Cortex of kidney (tissue), 1 donor: Measurements from ENCODE around the gene HOTAIR.

Experiments used
- DNase-seq: peaks from one replicate; lab custom pipeline; 2025; lab: John Stamatoyannopoulos, UW

Gene HOTAIR

GRCh38 chr12:53975479-53976152 is 862 bp upstream of the HOTAIR start:
- DNase-seq, result no peak

GRCh38 chr12:53975064-53975471 is 314 bp upstream of the HOTAIR start:
- DNase-seq, result no peak

GRCh38 chr12:53973236-53974042 is 1.3 kb downstream of the HOTAIR start:
- no peak for DNase-seq

- no peak for DNase-seq
Measured at GRCh38 chr12:53972722-53973235, 2.0 kb downstream of the HOTAIR start, which contains the start of gene HOXC11. HOXC11 (plus strand) TSS chr12:53973126; CDS start chr12:53973242, 116 bp downstream.

- DNase-seq, result no peak
Measured at GRCh38 chr12:53972152-53972702, 2.5 kb downstream of the HOTAIR start.

- DNase-seq, result no peak
Measured at GRCh38 chr12:53971686-53972085, 3.1 kb downstream of the HOTAIR start.

- DNase-seq, result no peak
Measured at GRCh38 chr12:53971129-53971528, 3.6 kb downstream of the HOTAIR start.

GRCh38 chr12:53970451-53970850 is 4.3 kb downstream of the HOTAIR start:
- DNase-seq, result no peak

- no peak for DNase-seq
Measured at GRCh38 chr12:53969588-53970259, 5.0 kb downstream of the HOTAIR start.

GRCh38 chr12:53968214-53969127 is 6.3 kb downstream of the HOTAIR start:
- no peak for DNase-seq

- no peak for DNase-seq
Measured at GRCh38 chr12:53967421-53967925, 7.3 kb downstream of the HOTAIR start.

GRCh38 chr12:53966385-53967133 is 8.2 kb downstream of the HOTAIR start:
- DNase-seq, result no peak

- DNase-seq, result no peak
Measured at GRCh38 chr12:53966085-53966384, 8.7 kb downstream of the HOTAIR start.

GRCh38 chr12:53965281-53966084 is 9.3 kb downstream of the HOTAIR start:
- no peak for DNase-seq

- no peak for DNase-seq
Measured at GRCh38 chr12:53964315-53964713, 10.4 kb downstream of the HOTAIR start.

GRCh38 chr12:53963434-53964314 is 11.1 kb downstream of the HOTAIR start:
- DNase-seq, result no peak

- no peak for DNase-seq
Measured at GRCh38 chr12:53963005-53963404, 11.7 kb downstream of the HOTAIR start.

GRCh38 chr12:53961025-53961761 is 13.6 kb downstream of the HOTAIR start:
- no peak for DNase-seq
